Measurements from ENCODE around the gene TSTD2.
"Not testable (repeated sequence)": the region's sequence is repeated elsewhere in the genome, so short reads cannot be mapped to it uniquely, and the experiment has no call there.

DNA sequence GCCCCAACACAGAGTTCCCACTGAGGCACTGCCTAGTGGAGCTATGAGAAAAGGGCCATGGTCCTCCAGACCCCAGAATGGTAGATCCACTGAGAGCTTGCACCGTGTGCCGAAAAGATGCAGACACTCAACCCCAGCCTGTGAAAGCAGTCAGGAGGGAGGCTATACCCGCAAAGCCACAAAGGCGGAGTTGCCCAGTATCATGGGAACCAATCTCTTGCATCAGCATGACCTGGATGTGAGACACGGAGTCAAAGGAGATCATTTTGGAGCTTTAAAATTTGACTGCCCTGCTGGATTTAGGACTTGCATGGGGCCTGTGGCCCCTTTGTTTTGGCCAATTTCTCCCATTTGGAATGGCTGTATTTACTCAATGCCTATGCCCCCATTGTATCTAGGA is 10.7 kb downstream of the TSTD2 start:
- not testable (repeated sequence) for TF ChIP-seq POLR2A (IDR thresholded peaks at IDR 0.05; ENCODE audit: low read depth, low read length); POLR2AphosphoS5 (IDR thresholded peaks at IDR 0.05; ENCODE audit: low read depth, low read length); TAF1 (IDR thresholded peaks at IDR 0.05; ENCODE audit: borderline replicate concordance, low read depth, low read length)
